Measurements from ENCODE around the gene UXS1. TPM values are rescaled to one million over a fixed set of nuclear protein-coding genes. Genes with fewer than 3 reads are reported as not detected.

Gene UXS1
- total RNA-seq, 1 donor from 2014 or later = 60.7 TPM

DNA sequence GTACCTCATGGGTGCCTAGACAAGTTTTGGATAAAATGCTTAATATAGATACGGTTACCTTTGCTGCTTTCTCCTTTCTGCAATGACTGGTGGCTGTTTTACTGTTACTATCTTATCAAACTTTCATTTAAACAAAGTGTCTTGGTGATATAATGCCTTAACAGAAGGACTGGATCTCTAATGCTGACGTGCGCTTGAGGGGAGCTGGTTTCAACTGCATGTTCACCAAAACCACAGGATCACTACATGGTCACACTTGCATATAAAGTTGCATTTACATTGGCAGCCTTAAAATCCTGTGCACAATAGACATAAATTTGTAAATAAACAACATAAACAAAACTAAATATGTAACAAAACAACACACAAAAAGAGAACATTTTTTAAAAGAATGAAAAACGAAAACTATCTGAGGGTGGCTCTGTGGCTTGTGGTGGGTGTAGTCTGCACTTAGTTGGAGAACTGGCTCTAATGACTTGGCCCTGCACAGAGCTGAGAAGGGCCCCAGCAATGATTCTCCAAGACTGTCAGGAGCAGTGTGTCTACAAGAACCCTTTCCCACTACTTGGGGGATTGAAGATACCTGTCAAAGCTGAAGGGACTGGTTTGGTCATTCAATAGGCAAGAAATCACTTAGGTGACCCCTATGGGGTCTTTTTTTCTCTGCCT is 135.5 kb downstream of the UXS1 start:
- no peak for DNase-seq (ENCODE audit: low spot score, unreplicated experiment)
- Mint-ChIP-seq H3K4me3 (ENCODE audit: low read depth) (no peak overlapping the region), H3K9me3 (ENCODE audit: low read depth) (no peaks in the 10 kb centered on the region), H3K36me3 (ENCODE audit: insufficient read depth) (no peaks in the 10 kb centered on the region), H3K4me1 (ENCODE audit: low read depth) (peaks cover 3% of the 10 kb centered on the region), H3K27me3 (peaks cover 16% of the 10 kb centered on the region), H3K27ac (no peak overlapping the region)
- TF ChIP-seq CTCF (IDR thresholded peaks at IDR 0.05; ENCODE audit: unreplicated experiment) = no peak

DNA sequence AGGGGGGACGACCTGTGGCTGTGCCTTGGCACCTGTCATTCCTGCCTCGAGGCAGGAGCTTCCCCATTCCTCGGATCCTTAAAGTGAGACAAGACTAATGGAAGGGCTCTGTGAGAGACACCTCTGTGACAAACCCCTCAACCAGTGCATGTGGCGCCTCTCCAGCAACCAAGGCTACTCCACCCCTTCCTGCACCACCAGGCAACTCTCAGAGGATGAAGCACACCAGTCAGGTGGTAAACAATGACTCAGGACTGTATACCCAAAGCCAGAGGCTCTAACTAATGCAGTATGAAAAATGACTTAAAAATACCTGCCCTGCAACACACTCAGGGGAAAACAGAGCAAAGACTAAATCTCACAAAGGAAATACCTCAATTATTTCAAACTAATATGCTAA is 136.9 kb downstream of the UXS1 start:
- no peak overlapping the region for H3K4me3 Mint-ChIP-seq (ENCODE audit: low read depth)
- H3K36me3 Mint-ChIP-seq (ENCODE audit: insufficient read depth) = no peaks in the 10 kb centered on the region
- H3K27ac Mint-ChIP-seq = no peak overlapping the region
- H3K27me3 Mint-ChIP-seq = peaks cover 16% of the 10 kb centered on the region
- no peak for DNase-seq (ENCODE audit: low spot score, unreplicated experiment)
- no peak for TF ChIP-seq CTCF (IDR thresholded peaks at IDR 0.05; ENCODE audit: unreplicated experiment)
- H3K9me3 Mint-ChIP-seq (ENCODE audit: low read depth) = no peaks in the 10 kb centered on the region
- peaks cover 3% of the 10 kb centered on the region for H3K4me1 Mint-ChIP-seq (ENCODE audit: low read depth)

GRCh38 chr2:106054880-106055655 is 139.0 kb downstream of the UXS1 start:
- H3K4me3 Mint-ChIP-seq (ENCODE audit: low read depth) = no peak overlapping the region
- no peaks in the 10 kb centered on the region for H3K36me3 Mint-ChIP-seq (ENCODE audit: insufficient read depth)
- no peak overlapping the region for H3K27ac Mint-ChIP-seq
- DNase-seq (ENCODE audit: low spot score, unreplicated experiment) = no peak
- H3K4me1 Mint-ChIP-seq (ENCODE audit: low read depth) = peaks cover 3% of the 10 kb centered on the region
- H3K9me3 Mint-ChIP-seq (ENCODE audit: low read depth) = peaks cover 3% of the 10 kb centered on the region
- H3K27me3 Mint-ChIP-seq = peaks cover 13% of the 10 kb centered on the region
- TF ChIP-seq CTCF (IDR thresholded peaks at IDR 0.05; ENCODE audit: unreplicated experiment) = no peak

GRCh38 chr2:106054321-106054720 is 139.8 kb downstream of the UXS1 start:
- peaks cover 13% of the 10 kb centered on the region for H3K27me3 Mint-ChIP-seq
- H3K9me3 Mint-ChIP-seq (ENCODE audit: low read depth) = peaks cover 3% of the 10 kb centered on the region
- no peak overlapping the region for H3K27ac Mint-ChIP-seq
- H3K4me1 Mint-ChIP-seq (ENCODE audit: low read depth) = peaks cover 3% of the 10 kb centered on the region
- no peaks in the 10 kb centered on the region for H3K36me3 Mint-ChIP-seq (ENCODE audit: insufficient read depth)
- DNase-seq (ENCODE audit: low spot score, unreplicated experiment) = no peak
- no peak for TF ChIP-seq CTCF (IDR thresholded peaks at IDR 0.05; ENCODE audit: unreplicated experiment)
- no peak overlapping the region for H3K4me3 Mint-ChIP-seq (ENCODE audit: low read depth)

DNA sequence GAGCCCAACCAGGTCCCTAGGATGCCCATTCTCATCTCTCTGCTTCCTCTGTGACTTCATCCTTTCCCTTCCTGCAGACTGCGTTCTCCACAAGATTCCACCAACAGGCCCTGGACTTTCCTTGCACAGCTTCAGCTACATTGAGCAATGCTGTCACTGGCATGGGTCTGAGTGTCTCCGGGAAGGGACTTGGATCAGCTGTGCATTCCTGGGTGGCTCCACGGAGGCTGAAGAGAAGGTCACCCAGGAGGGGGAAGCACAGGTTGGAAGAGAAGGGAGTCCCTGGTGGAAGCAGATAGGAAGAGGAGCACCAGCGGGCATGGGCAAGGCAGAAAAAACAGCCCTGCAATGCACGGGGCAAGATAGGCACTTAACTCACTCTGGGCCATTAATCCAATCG is 140.5 kb downstream of the UXS1 start:
- peaks cover 3% of the 10 kb centered on the region for H3K9me3 Mint-ChIP-seq (ENCODE audit: low read depth)
- TF ChIP-seq CTCF (IDR thresholded peaks at IDR 0.05; ENCODE audit: unreplicated experiment) = no peak
- H3K4me3 Mint-ChIP-seq (ENCODE audit: low read depth) = no peak overlapping the region
- no peak for DNase-seq (ENCODE audit: low spot score, unreplicated experiment)
- H3K27ac Mint-ChIP-seq = no peak overlapping the region
- peaks cover 13% of the 10 kb centered on the region for H3K27me3 Mint-ChIP-seq
- H3K36me3 Mint-ChIP-seq (ENCODE audit: insufficient read depth) = no peaks in the 10 kb centered on the region
- peaks cover 3% of the 10 kb centered on the region for H3K4me1 Mint-ChIP-seq (ENCODE audit: low read depth)

All from progenitor cell of endocrine pancreas (in vitro differentiated cells).